Uterus (tissue), 4 donors: ENCODE measurements around the gene ST8SIA6. TPM values are rescaled to one million over a fixed set of nuclear protein-coding genes. Genes with fewer than 3 reads are reported as not detected.

ENCODE experiments used
- DNase-seq, 2 donors: peaks; one replicate each; pipeline ENCODE4 v3.0.0-alpha.2; 2019 to 2020
- H3K27ac ChIP-seq, 2 donors: fragments of 200-600 bp; sonication (generic); 1 replicate in 1 of 2; 2 replicates in 1 of 2; pipeline ENCODE4 v1.5.1; 2016 to 2018
- H3K27me3 ChIP-seq, 2 donors: fragments of 200-600 bp; sonication (generic); one replicate each; pipeline ENCODE4 v1.5.1; 2018 to 2019; ENCODE audit warnings: control low read depth in 1 of 2
- H3K36me3 ChIP-seq, 2 donors: fragments of 200-600 bp; sonication (generic); one replicate each; pipeline ENCODE4 v1.5.1; 2019; ENCODE audit warnings: control low read depth in 1 of 2
- H3K4me1 ChIP-seq, 2 donors: fragments of 200-600 bp; sonication (generic); one replicate each; pipeline ENCODE4 v1.5.1; 2018 to 2019; ENCODE audit warnings: control low read depth in 1 of 2
- H3K4me3 ChIP-seq, 2 donors: fragments of 200-600 bp; sonication (generic); 1 replicate in 1 of 2; 2 replicates in 1 of 2; pipeline ENCODE4 v1.5.1; 2018 to 2019; ENCODE audit warnings: mild to moderate bottlenecking in 1 of 2
- H3K9me3 ChIP-seq, 2 donors: fragments of 200-600 bp; sonication (generic); one replicate each; pipeline ENCODE4 v1.5.1; 2019; ENCODE audit warnings: control low read depth in 1 of 2
- POLR2A ChIP-seq, 2 donors: fragments of 450-650 bp; IDR thresholded peaks; one replicate each; pipeline ENCODE4 v1.6.1; 2016; ENCODE audit warnings: antibody characterized with exemption in 2 of 2, mild to moderate bottlenecking in 1 of 2, moderate library complexity in 1 of 2
- intact Hi-C: fragments of 100-400 bp; cut with DNase I; formaldehyde crosslinking; loops from one replicate; pipeline ENCODE4 v1.15.1; 2023; ENCODE audit warnings: low total_unique reads
- small RNA-seq: library from RNA; depleted of rRNA; stranded (forward); fragments of <200 nt; gene quantifications from one replicate; pipeline ENCODE3, GENCODE V24; 2016
- total RNA-seq, 4 donors: library from RNA; depleted of rRNA in 3 of 4; stranded (reverse); fragments of >200 nt in 3 of 4; gene quantifications; one replicate each; pipeline versions ENCODE4 v1.1.0 to v1.2.4, GENCODE V29; 2014 to 2023
- TF ChIP-seq, protein P1 (sequence below), 4 experiments: fragments of 200-600 bp in 2 of 4; fragments of 450-650 bp in 2 of 4; sonication (generic) in 2 of 4; IDR thresholded peaks; one replicate each; pipeline ENCODE4 v1.5.1; 2016 to 2019; ENCODE audit warnings: antibody characterized with exemption in 4 of 4, mild to moderate bottlenecking in 2 of 4, moderate library complexity in 1 of 4
- donor health status: DM: yes; HTN: yes; CAD: no.

Gene ST8SIA6
- total RNA-seq, 4 donors from 2014 or later, result 0.77 to 1.9 (median 1.1) TPM; not detected in 1

DNA sequence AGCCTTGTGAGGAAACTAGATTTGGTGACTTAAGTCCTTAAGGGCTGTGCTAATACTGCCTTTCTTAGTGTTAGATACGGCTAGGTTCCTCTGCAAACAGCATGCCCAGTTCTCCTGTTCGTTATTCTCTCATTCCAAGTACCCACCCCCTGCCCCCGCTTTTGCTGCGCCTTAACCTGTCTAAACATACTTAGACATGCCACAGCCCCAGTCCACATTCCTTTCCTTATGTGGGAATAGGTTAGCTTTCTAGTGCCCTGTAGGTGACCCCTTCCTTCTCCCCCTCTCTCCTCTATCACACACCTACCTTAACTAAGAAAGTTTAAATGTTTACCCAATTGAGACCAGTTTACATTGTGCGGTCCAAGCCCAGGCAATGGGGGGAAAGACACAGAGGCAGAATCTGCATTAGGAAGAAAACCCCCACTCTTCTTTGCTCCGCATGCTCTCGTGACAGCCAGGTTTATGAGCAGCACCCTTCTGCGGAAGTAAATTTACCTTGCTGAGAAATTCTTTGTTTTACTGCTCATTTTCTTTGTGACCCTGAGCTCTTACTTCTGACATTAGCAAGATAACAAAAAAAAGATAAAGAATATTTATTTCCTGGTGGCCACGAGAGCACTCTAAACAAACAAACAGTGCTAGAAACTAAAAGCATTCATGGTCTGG lies 177.5 kb downstream of the ST8SIA6 start:
- no peaks in the 10 kb centered on the region for H3K9me3 ChIP-seq
- DNase-seq, result no peak
- H3K4me1 ChIP-seq, result no peaks in the 10 kb centered on the region
- no peak overlapping the region for H3K4me3 ChIP-seq
- intact Hi-C loops, result no loop called here
- no peaks in the 10 kb centered on the region for H3K36me3 ChIP-seq
- TF ChIP-seq POLR2A (IDR thresholded peaks at IDR 0.05), result no peak
- TF ChIP-seq, protein P1, sequence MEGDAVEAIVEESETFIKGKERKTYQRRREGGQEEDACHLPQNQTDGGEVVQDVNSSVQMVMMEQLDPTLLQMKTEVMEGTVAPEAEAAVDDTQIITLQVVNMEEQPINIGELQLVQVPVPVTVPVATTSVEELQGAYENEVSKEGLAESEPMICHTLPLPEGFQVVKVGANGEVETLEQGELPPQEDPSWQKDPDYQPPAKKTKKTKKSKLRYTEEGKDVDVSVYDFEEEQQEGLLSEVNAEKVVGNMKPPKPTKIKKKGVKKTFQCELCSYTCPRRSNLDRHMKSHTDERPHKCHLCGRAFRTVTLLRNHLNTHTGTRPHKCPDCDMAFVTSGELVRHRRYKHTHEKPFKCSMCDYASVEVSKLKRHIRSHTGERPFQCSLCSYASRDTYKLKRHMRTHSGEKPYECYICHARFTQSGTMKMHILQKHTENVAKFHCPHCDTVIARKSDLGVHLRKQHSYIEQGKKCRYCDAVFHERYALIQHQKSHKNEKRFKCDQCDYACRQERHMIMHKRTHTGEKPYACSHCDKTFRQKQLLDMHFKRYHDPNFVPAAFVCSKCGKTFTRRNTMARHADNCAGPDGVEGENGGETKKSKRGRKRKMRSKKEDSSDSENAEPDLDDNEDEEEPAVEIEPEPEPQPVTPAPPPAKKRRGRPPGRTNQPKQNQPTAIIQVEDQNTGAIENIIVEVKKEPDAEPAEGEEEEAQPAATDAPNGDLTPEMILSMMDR (IDR thresholded peaks at IDR 0.05), result no peak
- H3K27ac ChIP-seq, result no peak overlapping the region
- no peaks in the 10 kb centered on the region for H3K27me3 ChIP-seq

DNA sequence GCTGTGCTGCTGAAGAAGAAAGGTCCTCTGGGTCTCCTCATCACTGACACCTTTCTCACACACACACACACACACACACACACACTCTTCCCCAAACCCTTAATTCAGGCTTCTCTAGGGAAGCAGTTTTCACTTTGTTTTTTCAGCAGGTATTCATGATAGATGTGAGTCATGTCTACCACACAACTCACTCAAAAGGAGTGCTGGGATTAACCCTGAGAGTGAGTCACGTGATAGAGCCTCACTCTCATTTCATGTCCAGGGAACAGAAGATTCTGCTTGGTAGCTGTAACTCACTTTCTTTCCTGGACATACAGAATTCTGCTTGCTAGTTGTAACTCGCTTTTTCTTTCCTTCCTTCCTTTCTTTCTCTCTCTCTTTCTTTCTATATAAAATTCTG lies 181.0 kb downstream of the ST8SIA6 start:
- Histone ChIP-seq H3K4me3 (no peak overlapping the region), H3K36me3 (no peaks in the 10 kb centered on the region), H3K4me1 (no peaks in the 10 kb centered on the region), H3K9me3 (no peaks in the 10 kb centered on the region), H3K27me3 (no peaks in the 10 kb centered on the region), H3K27ac (no peak overlapping the region)
- no peak for TF ChIP-seq POLR2A (IDR thresholded peaks at IDR 0.05)
- TF ChIP-seq, protein P1 (IDR thresholded peaks at IDR 0.05), result no peak
- DNase-seq, result no peak
- intact Hi-C loops, result no loop called here

DNA sequence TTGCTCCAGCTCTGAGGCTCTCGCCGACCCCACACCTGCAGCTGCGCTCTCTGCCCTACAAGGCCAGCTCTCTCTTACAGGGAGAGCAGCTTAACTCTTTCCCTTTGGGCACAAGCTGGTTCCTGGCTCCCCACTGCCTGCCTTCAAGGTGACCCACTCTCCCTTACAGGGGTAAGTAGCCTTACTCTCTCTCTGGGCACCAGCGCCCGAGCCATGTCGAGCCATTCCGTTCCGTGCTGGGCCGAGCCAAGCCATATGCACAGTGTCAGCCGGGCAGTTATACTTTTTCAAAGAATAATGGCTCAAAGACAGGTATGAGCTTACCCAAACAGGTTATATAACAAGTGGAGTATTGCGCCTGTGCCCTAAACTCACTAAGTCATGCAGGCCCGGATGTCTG lies 181.7 kb downstream of the ST8SIA6 start:
- Histone ChIP-seq H3K9me3 (no peaks in the 10 kb centered on the region), H3K4me3 (no peak overlapping the region), H3K27me3 (no peaks in the 10 kb centered on the region), H3K4me1 (no peaks in the 10 kb centered on the region), H3K36me3 (no peaks in the 10 kb centered on the region), H3K27ac (no peak overlapping the region)
- intact Hi-C loops, result no loop called here
- TF ChIP-seq, protein P1 (IDR thresholded peaks at IDR 0.05), result no peak
- no peak for TF ChIP-seq POLR2A (IDR thresholded peaks at IDR 0.05)
- DNase-seq, result no peak

Small RNA genes lying within 50 kb of the gene (small RNA-seq; reads per million reads assigned to genes)
- gene RF00019, result not detected

Other genes with a start within 250 kb of the ST8SIA6 start
- gene VIM, start 226.4 kb downstream of the ST8SIA6 start, total RNA-seq, result 1,000 to 10,000 TPM; 1,892 to 2,495 (median 2,052) TPM
- 10 to 100 TPM in 3 of 4 donors, 1 to 10 TPM in 1; 2.6 to 48.9 (median 18.4) TPM for gene HACD1, start 162.8 kb upstream of the ST8SIA6 start, total RNA-seq
- 10 to 100 TPM in 3 of 4 donors, 1 to 10 TPM in 1; 3.6 to 31.5 (median 19.9) TPM for gene STAM, start 189.6 kb upstream of the ST8SIA6 start, total RNA-seq